ENCODE results near the gene MYO7B. TPM values are rescaled to one million over a fixed set of nuclear protein-coding genes. Genes with fewer than 3 reads are reported as not detected.

The MYO7B gene
- total and polyA plus RNA-seq, 2 donors (not counting 1 experiment from before 2014, with no cell fraction given): 5.0 to 68.2 TPM

- peaks cover 6 to 15% of the 10 kb centered on the region in 2 donors for H3K4me1 ChIP-seq (ENCODE audit: control insufficient read depth in 2 of 2, insufficient read depth in 2 of 2, low read length in 2 of 2)
- H3K36me3 ChIP-seq (replicated peaks in 1 of 2; ENCODE audit: control extremely low read depth in 1 of 2, control insufficient read depth in 1 of 2, extremely low read depth in 1 of 2, insufficient read depth in 2 of 2, low read length in 1 of 2): no peaks in the 10 kb centered on the region
- Mint-ChIP-seq H3K27ac (no peak overlapping the region), H3K4me1 (peaks cover 14% of the 10 kb centered on the region), H3K9me3 (ENCODE audit: insufficient read depth) (peaks cover 6% of the 10 kb centered on the region), H3K4me3 (no peak overlapping the region), H3K27me3 (peaks cover 34% of the 10 kb centered on the region)
- peaks cover 0 to 4% (median 0%) of the 10 kb centered on the region in 3 donors for H3K9me3 ChIP-seq (ENCODE audit: control extremely low read depth in 1 of 3, control insufficient read depth in 2 of 3, insufficient read depth in 1 of 3, low read length in 2 of 3)
- H2AFZ ChIP-seq (ENCODE audit: insufficient read depth, low read depth, low read length, poor library complexity, severe bottlenecking): no peak overlapping the region
- ATAC-seq (ENCODE audit: low read depth): no peak
- 88% methylated on average over 11 of the region's 13 CpGs for WGBS (ENCODE audit: insufficient coverage)
- H3K4me2 ChIP-seq (replicated peaks; ENCODE audit: low read depth, low read length, poor library complexity, severe bottlenecking): no peak overlapping the region
- ChIA-PET POLR2A (no interaction called here), CTCF (interaction anchor here (0.5 kb wide), 1 partner anchor 59 kb away, joined by 4 read pairs; no protein-coding TSS in a partner anchor)
- DNase-seq: peak; percentile 1
- no peak overlapping the region for H3K9ac ChIP-seq (ENCODE audit: low read length)
- no peak overlapping the region for H3K27ac ChIP-seq (ENCODE audit: low read length in 2 of 2)
- H3K79me2 ChIP-seq (ENCODE audit: control insufficient read depth, insufficient read depth, low read length): no peaks in the 10 kb centered on the region
- no peak overlapping the region for H3K4me3 ChIP-seq (ENCODE audit: control extremely low read depth in 1 of 5, extremely low read depth in 1 of 5, insufficient read depth in 1 of 5, low read depth in 2 of 5, low read length in 4 of 5)
- intact Hi-C loops (cut with micrococcal nuclease): no loop called here
- no peaks in the 10 kb centered on the region for H4K20me1 ChIP-seq (ENCODE audit: control insufficient read depth, insufficient read depth, low read length, poor library complexity, severe bottlenecking)
- peaks cover 0 to 4% (median 0%) of the 10 kb centered on the region in 4 experiments for H3K27me3 ChIP-seq (replicated peaks in 1 of 4; ENCODE audit: control extremely low read depth in 1 of 4, control insufficient read depth in 3 of 4, insufficient read depth in 4 of 4, low read length in 3 of 4)
- TF ChIP-seq CTCF (IDR thresholded peaks at IDR 0.05): no peak
- no peak for TF ChIP-seq EZH2 (IDR thresholded peaks at IDR 0.05; ENCODE audit: borderline replicate concordance, insufficient read depth, low read depth, low read length, poor library complexity, severe bottlenecking)
Observed at GRCh38 chr2:127560201-127560930, 24.9 kb downstream of the MYO7B start.

- Histone ChIP-seq H3K4me3 (ENCODE audit: control extremely low read depth in 1 of 5, extremely low read depth in 1 of 5, insufficient read depth in 1 of 5, low read depth in 2 of 5, low read length in 4 of 5) (no peak overlapping the region), H4K20me1 (ENCODE audit: control insufficient read depth, insufficient read depth, low read length, poor library complexity, severe bottlenecking) (no peaks in the 10 kb centered on the region), H3K4me2 (replicated peaks; ENCODE audit: low read depth, low read length, poor library complexity, severe bottlenecking) (no peak overlapping the region), H3K79me2 (ENCODE audit: control insufficient read depth, insufficient read depth, low read length) (no peaks in the 10 kb centered on the region), H3K36me3 (replicated peaks in 1 of 2; ENCODE audit: control extremely low read depth in 1 of 2, control insufficient read depth in 1 of 2, extremely low read depth in 1 of 2, insufficient read depth in 2 of 2, low read length in 1 of 2) (no peaks in the 10 kb centered on the region), H3K4me1 (ENCODE audit: control insufficient read depth in 2 of 2, insufficient read depth in 2 of 2, low read length in 2 of 2) (peaks cover 6 to 15% of the 10 kb centered on the region in 2 donors), H3K27me3 (replicated peaks in 1 of 4; ENCODE audit: control extremely low read depth in 1 of 4, control insufficient read depth in 3 of 4, insufficient read depth in 4 of 4, low read length in 3 of 4) (peaks cover 0 to 4% (median 0%) of the 10 kb centered on the region in 4 experiments), H3K9me3 (ENCODE audit: control extremely low read depth in 1 of 3, control insufficient read depth in 2 of 3, insufficient read depth in 1 of 3, low read length in 2 of 3) (peaks cover 0 to 4% (median 0%) of the 10 kb centered on the region in 3 donors), H3K9ac (ENCODE audit: low read length) (no peak overlapping the region), H2AFZ (ENCODE audit: insufficient read depth, low read depth, low read length, poor library complexity, severe bottlenecking) (no peak overlapping the region), H3K27ac (ENCODE audit: low read length in 2 of 2) (no peak overlapping the region)
- no peak overlapping the region for H3K27ac Mint-ChIP-seq
- peaks cover 29% of the 10 kb centered on the region for H3K27me3 Mint-ChIP-seq
- H3K4me3 Mint-ChIP-seq: no peak overlapping the region
- WGBS (ENCODE audit: insufficient coverage): 90% methylated on average over 2 of the region's 5 CpGs
- intact Hi-C loops (cut with micrococcal nuclease): no loop called here
- ATAC-seq (ENCODE audit: low read depth) (no peak), DNase-seq (no peak)
- peaks cover 14% of the 10 kb centered on the region for H3K4me1 Mint-ChIP-seq
- TF ChIP-seq CTCF (IDR thresholded peaks at IDR 0.05): no peak
- no peak for TF ChIP-seq EZH2 (IDR thresholded peaks at IDR 0.05; ENCODE audit: borderline replicate concordance, insufficient read depth, low read depth, low read length, poor library complexity, severe bottlenecking)
- ChIA-PET CTCF (no interaction called here), POLR2A (no interaction called here)
- peaks cover 4% of the 10 kb centered on the region for H3K9me3 Mint-ChIP-seq (ENCODE audit: insufficient read depth)
Observed at GRCh38 chr2:127560931-127561280, 25.4 kb downstream of the MYO7B start.

Data from B cell (primary cell).